Measurements from ENCODE around the gene S100A5. TPM values are rescaled to one million over a fixed set of nuclear protein-coding genes. Genes with fewer than 3 reads are reported as not detected.
"Not testable (repeated sequence)": the region's sequence is repeated elsewhere in the genome, so short reads cannot be mapped to it uniquely, and the experiment has no call there.

The S100A5 gene
- total RNA-seq, 1 experiment from 2014 or later: not detected

DNA sequence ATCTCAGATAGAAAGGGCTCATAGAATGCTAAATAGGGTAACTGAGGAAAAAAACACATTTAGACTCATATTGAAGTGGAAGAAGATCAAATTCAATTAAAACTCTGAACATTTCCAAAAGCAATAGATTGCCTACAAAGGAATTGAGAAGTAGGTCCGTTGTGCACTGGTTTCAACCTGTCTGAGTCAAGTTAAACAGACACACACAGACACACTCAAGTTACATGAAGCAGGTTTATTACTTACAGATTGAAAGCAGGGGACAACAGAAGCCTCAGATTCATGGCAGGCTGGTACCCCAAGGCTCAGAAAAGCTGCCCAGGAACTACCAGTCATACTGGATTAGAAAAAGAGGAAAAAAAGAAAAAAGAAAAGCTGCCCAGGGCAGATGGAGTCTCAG is 45.6 kb upstream of the S100A5 start:
- ChIA-PET CTCF (interaction anchor here (0.7 to 2.4 kb wide), 7 partner anchors 8 to 92 kb away, joined by 3 to 19 read pairs (median 3); no protein-coding TSS in a partner anchor), POLR2A (interaction anchor here (0.9 to 3.3 kb wide), 5 partner anchors 8 to 26 kb away, joined by 3 to 20 read pairs (median 4); partner anchors contain the start of gene S100A16)
- Mint-ChIP-seq H3K4me1 (ENCODE audit: insufficient read depth, unreplicated experiment) (peaks cover 16% of the 10 kb centered on the region), H3K27ac (ENCODE audit: low read depth, unreplicated experiment) (peak overlapping the region; percentile 11), H3K4me3 (ENCODE audit: unreplicated experiment) (no peak overlapping the region), H3K36me3 (ENCODE audit: insufficient read depth, unreplicated experiment) (peaks cover 7% of the 10 kb centered on the region), H3K9me3 (ENCODE audit: unreplicated experiment) (no peaks in the 10 kb centered on the region), H3K27me3 (ENCODE audit: insufficient read depth, unreplicated experiment) (no peaks in the 10 kb centered on the region)
- TF ChIP-seq, protein P1, sequence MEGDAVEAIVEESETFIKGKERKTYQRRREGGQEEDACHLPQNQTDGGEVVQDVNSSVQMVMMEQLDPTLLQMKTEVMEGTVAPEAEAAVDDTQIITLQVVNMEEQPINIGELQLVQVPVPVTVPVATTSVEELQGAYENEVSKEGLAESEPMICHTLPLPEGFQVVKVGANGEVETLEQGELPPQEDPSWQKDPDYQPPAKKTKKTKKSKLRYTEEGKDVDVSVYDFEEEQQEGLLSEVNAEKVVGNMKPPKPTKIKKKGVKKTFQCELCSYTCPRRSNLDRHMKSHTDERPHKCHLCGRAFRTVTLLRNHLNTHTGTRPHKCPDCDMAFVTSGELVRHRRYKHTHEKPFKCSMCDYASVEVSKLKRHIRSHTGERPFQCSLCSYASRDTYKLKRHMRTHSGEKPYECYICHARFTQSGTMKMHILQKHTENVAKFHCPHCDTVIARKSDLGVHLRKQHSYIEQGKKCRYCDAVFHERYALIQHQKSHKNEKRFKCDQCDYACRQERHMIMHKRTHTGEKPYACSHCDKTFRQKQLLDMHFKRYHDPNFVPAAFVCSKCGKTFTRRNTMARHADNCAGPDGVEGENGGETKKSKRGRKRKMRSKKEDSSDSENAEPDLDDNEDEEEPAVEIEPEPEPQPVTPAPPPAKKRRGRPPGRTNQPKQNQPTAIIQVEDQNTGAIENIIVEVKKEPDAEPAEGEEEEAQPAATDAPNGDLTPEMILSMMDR (IDR thresholded peaks at IDR 0.05; ENCODE audit: unreplicated experiment): no peak
- intact Hi-C loops (cut with micrococcal nuclease): no loop called here
- no TSS peak for BruUV-seq (replicated peaks)
- DNase-seq (ENCODE audit: unreplicated experiment): no peak

DNA sequence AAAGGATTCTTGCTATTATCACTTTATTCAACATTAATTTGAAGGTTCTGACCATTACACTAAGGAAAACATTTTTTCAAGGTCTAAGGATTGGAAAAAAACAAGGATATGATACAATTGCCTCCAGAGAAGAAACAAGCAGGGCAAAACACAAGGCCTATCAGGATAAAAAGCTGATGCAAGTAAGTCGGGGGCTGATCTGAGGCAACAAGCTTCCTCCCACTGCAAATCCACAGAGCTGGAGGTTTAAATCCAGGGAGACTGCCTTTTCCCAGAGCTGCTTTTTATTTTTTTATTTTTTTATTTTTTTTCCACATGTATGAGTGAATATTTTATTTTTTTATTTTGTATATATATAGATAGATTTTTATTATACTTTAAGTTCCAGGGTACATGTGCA is 44.3 kb upstream of the S100A5 start:
- TF ChIP-seq, protein P1 (IDR thresholded peaks at IDR 0.05; ENCODE audit: unreplicated experiment): no peak
- Mint-ChIP-seq H3K27me3 (ENCODE audit: insufficient read depth, unreplicated experiment) (no peaks in the 10 kb centered on the region), H3K9me3 (ENCODE audit: unreplicated experiment) (no peaks in the 10 kb centered on the region), H3K27ac (ENCODE audit: low read depth, unreplicated experiment) (no peak overlapping the region), H3K36me3 (ENCODE audit: insufficient read depth, unreplicated experiment) (peaks cover 7% of the 10 kb centered on the region), H3K4me1 (ENCODE audit: insufficient read depth, unreplicated experiment) (peaks cover 16% of the 10 kb centered on the region), H3K4me3 (ENCODE audit: unreplicated experiment) (no peak overlapping the region)
- BruUV-seq (replicated peaks): no TSS peak
- intact Hi-C loops (cut with micrococcal nuclease): no loop called here
- ChIA-PET POLR2A (interaction anchor here (1.1 to 3.3 kb wide), 5 partner anchors 11 to 64 kb away, joined by 3 to 20 read pairs (median 6); partner anchors contain the start of genes S100A14 and S100A16), CTCF (interaction anchor here (0.6 to 2.4 kb wide), 6 partner anchors 8 to 231 kb away, joined by 3 to 19 read pairs (median 4); partner anchors contain the start of gene S100A9)
- DNase-seq (ENCODE audit: unreplicated experiment): no peak

DNA sequence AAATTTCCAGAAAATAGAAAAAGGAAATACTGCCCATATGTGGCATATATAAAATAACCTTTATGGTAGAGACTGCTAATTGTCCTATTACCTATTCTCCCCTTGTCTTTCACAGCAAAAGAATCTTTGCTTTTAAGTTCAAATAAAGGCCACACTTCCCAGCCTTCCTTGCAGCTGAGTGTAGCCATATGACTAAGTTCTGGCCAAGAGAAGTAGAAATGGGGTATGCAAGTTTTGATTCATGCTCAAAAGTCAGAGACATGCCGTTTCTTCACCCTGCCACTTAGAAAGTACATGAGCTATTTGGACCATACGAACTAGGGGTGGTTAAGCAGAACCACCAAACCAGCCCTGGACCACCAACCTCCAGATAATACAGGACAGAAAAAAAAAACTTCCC is 43.2 kb upstream of the S100A5 start:
- TF ChIP-seq, protein P1 (IDR thresholded peaks at IDR 0.05; ENCODE audit: unreplicated experiment): no peak
- intact Hi-C loops (cut with micrococcal nuclease): no loop called here
- BruUV-seq (replicated peaks): no TSS peak
- ChIA-PET CTCF (interaction anchor here (1.3 to 1.8 kb wide), 3 partner anchors 12 to 230 kb away, joined by 4 to 8 read pairs (median 6); no protein-coding TSS in a partner anchor), POLR2A (interaction anchor here (1.6 to 1.7 kb wide), 2 partner anchors 12 to 65 kb away, joined by 3 to 8 read pairs; no protein-coding TSS in a partner anchor)
- no peak overlapping the region for H3K27ac Mint-ChIP-seq (ENCODE audit: low read depth, unreplicated experiment)
- H3K9me3 Mint-ChIP-seq (ENCODE audit: unreplicated experiment): no peaks in the 10 kb centered on the region
- H3K36me3 Mint-ChIP-seq (ENCODE audit: insufficient read depth, unreplicated experiment): peaks cover 4% of the 10 kb centered on the region
- no peaks in the 10 kb centered on the region for H3K27me3 Mint-ChIP-seq (ENCODE audit: insufficient read depth, unreplicated experiment)
- DNase-seq (ENCODE audit: unreplicated experiment): no peak
- peaks cover 16% of the 10 kb centered on the region for H3K4me1 Mint-ChIP-seq (ENCODE audit: insufficient read depth, unreplicated experiment)
- H3K4me3 Mint-ChIP-seq (ENCODE audit: unreplicated experiment): no peak overlapping the region

DNA sequence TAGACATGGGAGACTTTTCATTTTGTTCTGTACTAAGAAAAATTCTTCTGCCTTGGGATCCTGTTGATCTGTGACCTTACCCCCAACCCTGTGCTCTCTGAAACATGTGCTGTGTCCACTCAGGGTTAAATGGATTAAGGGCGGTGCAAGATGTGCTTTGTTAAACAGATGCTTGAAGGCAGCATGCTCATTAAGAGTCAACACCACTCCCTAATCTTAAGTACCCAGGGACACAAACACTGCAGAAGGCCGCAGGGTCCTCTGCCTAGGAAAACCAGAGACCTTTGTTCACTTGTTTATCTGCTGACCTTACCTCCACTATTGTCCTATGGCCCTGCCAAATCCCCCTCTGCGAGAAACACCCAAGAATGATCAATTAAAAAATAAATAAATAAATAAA is 42.8 kb upstream of the S100A5 start:
- H3K36me3 Mint-ChIP-seq (ENCODE audit: insufficient read depth, unreplicated experiment); POLR2A ChIA-PET; H3K27me3 Mint-ChIP-seq (ENCODE audit: insufficient read depth, unreplicated experiment); H3K9me3 Mint-ChIP-seq (ENCODE audit: unreplicated experiment); DNase-seq (ENCODE audit: unreplicated experiment); intact Hi-C loops (cut with micrococcal nuclease); H3K4me3 Mint-ChIP-seq (ENCODE audit: unreplicated experiment); H3K27ac Mint-ChIP-seq (ENCODE audit: low read depth, unreplicated experiment); BruUV-seq (replicated peaks): not testable (repeated sequence)
- CTCF ChIA-PET: interaction anchor here (1.3 to 1.8 kb wide), 3 partner anchors 11 to 230 kb away, joined by 4 to 8 read pairs (median 6); no protein-coding TSS in a partner anchor
- H3K4me1 Mint-ChIP-seq (ENCODE audit: insufficient read depth, unreplicated experiment): peaks cover 18% of the 10 kb centered on the region

DNA sequence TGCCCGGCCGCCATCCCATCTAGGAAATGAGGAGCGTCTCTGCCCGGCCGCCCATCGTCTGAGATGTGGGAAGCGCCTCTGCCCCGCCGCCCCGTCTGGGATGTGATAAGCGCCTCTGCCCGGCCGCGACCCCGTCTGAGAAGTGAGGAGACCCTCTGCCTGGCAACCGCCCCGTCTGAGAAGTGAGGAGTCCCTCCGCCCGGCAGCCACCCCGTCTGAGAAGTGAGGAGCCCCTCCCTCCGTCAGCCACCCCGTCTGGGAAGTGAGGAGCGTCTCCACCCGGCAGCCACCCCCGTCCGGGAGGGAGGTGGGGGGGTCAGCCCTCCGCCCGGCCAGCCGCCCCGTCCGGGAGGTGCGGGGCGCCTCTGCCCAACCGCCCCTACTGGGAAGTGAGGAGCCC is 42.1 kb upstream of the S100A5 start:
- H3K27me3 Mint-ChIP-seq (ENCODE audit: insufficient read depth, unreplicated experiment); BruUV-seq (replicated peaks); DNase-seq (ENCODE audit: unreplicated experiment); H3K4me3 Mint-ChIP-seq (ENCODE audit: unreplicated experiment); POLR2A ChIA-PET; H3K27ac Mint-ChIP-seq (ENCODE audit: low read depth, unreplicated experiment); H3K9me3 Mint-ChIP-seq (ENCODE audit: unreplicated experiment); H3K36me3 Mint-ChIP-seq (ENCODE audit: insufficient read depth, unreplicated experiment); intact Hi-C loops (cut with micrococcal nuclease): not testable (repeated sequence)
- peaks cover 25% of the 10 kb centered on the region for H3K4me1 Mint-ChIP-seq (ENCODE audit: insufficient read depth, unreplicated experiment)
- CTCF ChIA-PET: interaction anchor here (1.5 to 1.8 kb wide), 2 partner anchors 11 to 44 kb away, joined by 6 to 8 read pairs; no protein-coding TSS in a partner anchor

Measured in MCF 10A (cell line).